Tibial nerve (tissue), 4 donors: ENCODE results near the gene ADIPOR2.

Experiments
- CTCF ChIP-seq, 5 experiments: fragments of 200-600 bp in 3 of 5; fragments of 450-650 bp in 2 of 5; sonication (generic) in 3 of 5; IDR thresholded peaks; one replicate each; pipeline ENCODE4 v1.5.1; 2016 to 2019; ENCODE audit warnings: antibody characterized with exemption in 5 of 5, mild to moderate bottlenecking in 3 of 5, moderate library complexity in 2 of 5
- EP300 ChIP-seq, 2 donors: sonication (generic); formaldehyde crosslinking; IDR thresholded peaks; one replicate each; pipeline ENCODE4 v1.6.1; 2017; ENCODE audit warnings: antibody characterized with exemption in 2 of 2, mild to moderate bottlenecking in 1 of 2
- POLR2A ChIP-seq, 2 donors: fragments of 450-650 bp; IDR thresholded peaks; one replicate each; pipeline ENCODE4 v1.6.1; 2017; ENCODE audit warnings: antibody characterized with exemption in 2 of 2, mild to moderate bottlenecking in 2 of 2, moderate library complexity in 2 of 2

- TF ChIP-seq POLR2A (IDR thresholded peaks at IDR 0.05) (no peak), CTCF (IDR thresholded peaks at IDR 0.05) (no peak), EP300 (IDR thresholded peaks at IDR 0.05) (no peak)
Observed at GRCh38 chr12:1769809-1770494, 79.1 kb downstream of the ADIPOR2 start.
